ENCODE data around the gene RNF214. TPM values are rescaled to one million over a fixed set of nuclear protein-coding genes. Genes with fewer than 3 reads are reported as not detected.

Gene RNF214
- total RNA-seq, 1 experiment from 2014 or later = 28.1 TPM

- Histone ChIP-seq H3K4me3 (peak within 1 kb of the TSS; percentile 99), H3K36me3 (ENCODE audit: low read depth) (peaks cover 12% of the 10 kb centered on the region), H3K9me3 (ENCODE audit: insufficient read depth, low read depth) (no peaks in the 10 kb centered on the region), H3K79me2 (ENCODE audit: low read depth) (peaks cover 40% of the 10 kb centered on the region), H3K4me1 (replicated peaks; ENCODE audit: insufficient read depth) (peaks cover 25% of the 10 kb centered on the region), H3K9me2 (ENCODE audit: insufficient read depth) (no peaks in the 10 kb centered on the region), H3K4me2 (peak within 1 kb of the TSS; percentile 99), H3K27ac (no peak within 1 kb of the TSS), H2AFZ (peak within 1 kb of the TSS; percentile 100), H3K27me3 (ENCODE audit: insufficient read depth, low read depth) (no peaks in the 10 kb centered on the region), H4K20me1 (ENCODE audit: insufficient read depth) (peaks cover 7% of the 10 kb centered on the region; the same call in 1 of the 2 replicates), H3F3A (ENCODE audit: insufficient read depth, low read depth) (peaks cover 15% of the 10 kb centered on the region; the same call in 1 of the 2 replicates)
- POLR2A ChIA-PET (ENCODE audit: unreplicated experiment) = interaction anchor here (0.6 kb wide), 1 partner anchor 87 kb away, joined by 3 read pairs; the partner anchor contains the start of gene PAFAH1B2
- intact Hi-C loops (cut with micrococcal nuclease; ENCODE audit: unreplicated experiment) = loop anchor here (2.0 to 5.0 kb wide), 2 partner anchors 97 to 444 kb away; partner anchors contain the start of gene ZPR1
- BruUV-seq (replicated peaks) = no TSS peak
- CTCF ChIA-PET = interaction anchor here (1.1 kb wide), 1 partner anchor 10 kb away, joined by 5 read pairs; no protein-coding TSS in a partner anchor
- TF ChIP-seq EZH2 (IDR thresholded peaks at IDR 0.05; ENCODE audit: low read depth) = no peak
- TF ChIP-seq CTCF (conservative IDR thresholded peaks at IDR 0.05) = no peak
- DNase-seq = peak in 1 of 2 experiments; percentile 59
Measured at GRCh38 chr11:117231842-117232091, 704 bp upstream of the RNF214 start, which contains the start of gene PCSK7. PCSK7 (minus strand) TSS chr11:117232073; CDS start chr11:117229844, 2,229 bp downstream.

- Histone ChIP-seq H3K9me2 (ENCODE audit: insufficient read depth) (no peaks in the 10 kb centered on the region), H4K20me1 (ENCODE audit: insufficient read depth) (peaks cover 7% of the 10 kb centered on the region; the same call in 1 of the 2 replicates), H3K9me3 (ENCODE audit: insufficient read depth, low read depth) (no peaks in the 10 kb centered on the region), H3K36me3 (ENCODE audit: low read depth) (peaks cover 12% of the 10 kb centered on the region), H3F3A (ENCODE audit: insufficient read depth, low read depth) (peaks cover 15% of the 10 kb centered on the region; the same call in 1 of the 2 replicates), H2AFZ (peak overlapping the region; percentile 85), H3K79me2 (ENCODE audit: low read depth) (peaks cover 40% of the 10 kb centered on the region), H3K27me3 (ENCODE audit: insufficient read depth, low read depth) (no peaks in the 10 kb centered on the region), H3K4me3 (peak overlapping the region; percentile 99), H3K27ac (no peak overlapping the region), H3K4me1 (replicated peaks; ENCODE audit: insufficient read depth) (peaks cover 25% of the 10 kb centered on the region), H3K4me2 (peak overlapping the region; percentile 87)
- no peak for DNase-seq
- ChIA-PET POLR2A (ENCODE audit: unreplicated experiment) (no interaction called here), CTCF (no interaction called here)
- BruUV-seq (replicated peaks) = no TSS peak
- TF ChIP-seq EZH2 (IDR thresholded peaks at IDR 0.05; ENCODE audit: low read depth) = no peak
- no peak for TF ChIP-seq CTCF (conservative IDR thresholded peaks at IDR 0.05)
- intact Hi-C loops (cut with micrococcal nuclease; ENCODE audit: unreplicated experiment) = loop anchor here (2.0 to 5.0 kb wide), 2 partner anchors 96 to 446 kb away; partner anchors contain the start of gene ZPR1
Measured at GRCh38 chr11:117232911-117233409, 489 bp downstream of the RNF214 start.

GRCh38 chr11:117238221-117238620 lies 5.8 kb downstream of the RNF214 start:
- intact Hi-C loops (cut with micrococcal nuclease; ENCODE audit: unreplicated experiment) = no loop called here
- BruUV-seq (replicated peaks) = no TSS peak
- TF ChIP-seq EZH2 (IDR thresholded peaks at IDR 0.05; ENCODE audit: low read depth) = no peak
- TF ChIP-seq CTCF (conservative IDR thresholded peaks at IDR 0.05) = no peak
- H3K9me2 ChIP-seq (ENCODE audit: insufficient read depth) = no peaks in the 10 kb centered on the region
- H3K4me2 ChIP-seq = no peak overlapping the region
- CTCF ChIA-PET = interaction anchor here (0.7 kb wide), 1 partner anchor 82 kb away, joined by 10 read pairs; no protein-coding TSS in a partner anchor
- H3K27me3 ChIP-seq (ENCODE audit: insufficient read depth, low read depth) = no peaks in the 10 kb centered on the region
- POLR2A ChIA-PET (ENCODE audit: unreplicated experiment) = no interaction called here
- peaks cover 11% of the 10 kb centered on the region for H3K79me2 ChIP-seq (ENCODE audit: low read depth)
- H3K4me3 ChIP-seq = no peak overlapping the region
- no peaks in the 10 kb centered on the region for H3K9me3 ChIP-seq (ENCODE audit: insufficient read depth, low read depth)
- peaks cover 10% of the 10 kb centered on the region for H3K4me1 ChIP-seq (replicated peaks; ENCODE audit: insufficient read depth)
- H4K20me1 ChIP-seq (ENCODE audit: insufficient read depth) = no peaks in the 10 kb centered on the region
- H3K36me3 ChIP-seq (ENCODE audit: low read depth) = peaks cover 4% of the 10 kb centered on the region
- DNase-seq = no peak
- H3F3A ChIP-seq (ENCODE audit: insufficient read depth, low read depth) = peaks cover 18% of the 10 kb centered on the region; the same call in 1 of the 2 replicates
- H3K27ac ChIP-seq = no peak overlapping the region
- H2AFZ ChIP-seq = no peak overlapping the region
